ENCODE data around the gene KCNN4. TPM values are rescaled to one million over a fixed set of nuclear protein-coding genes. Genes with fewer than 3 reads are reported as not detected.
A peak's percentile ranks its signal among the peaks of the same experiment; 100 is the strongest.

Gene KCNN4
- total and polyA plus RNA-seq, 11 donors = 0.15 to 3.7 (median 0.63) TPM

DNA sequence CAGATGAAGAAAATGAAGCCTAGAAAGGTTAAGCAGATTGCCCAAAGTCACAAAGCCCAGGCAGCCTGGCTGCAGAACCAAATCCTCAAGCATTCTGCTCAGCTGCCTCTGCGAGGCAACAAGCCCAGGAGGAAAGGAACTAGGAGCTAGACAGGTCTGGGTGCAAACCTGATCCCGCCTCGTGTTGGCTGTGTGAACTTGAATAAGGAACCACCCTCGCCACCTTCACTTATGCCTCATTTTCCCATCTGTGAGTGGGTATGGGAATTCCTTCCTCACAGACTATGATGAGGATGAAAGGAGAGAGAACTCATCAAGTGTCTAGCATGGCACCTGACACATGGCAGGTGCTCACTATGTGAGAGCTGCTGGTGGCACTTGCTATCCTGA lies 32.6 kb downstream of the KCNN4 start:
- intact Hi-C loops (cut with DNase I) = loop anchor here in 2 of 10 donors (5.0 kb wide), 1 partner anchor 34 kb away; the partner anchor contains the start of gene KCNN4 (in 2 of the 2)
- 87 to 100% (median 93%) methylated on average over 1 to 4 of the region's 4 CpGs for WGBS, 4 donors
- DNase-seq = no peak

DNA sequence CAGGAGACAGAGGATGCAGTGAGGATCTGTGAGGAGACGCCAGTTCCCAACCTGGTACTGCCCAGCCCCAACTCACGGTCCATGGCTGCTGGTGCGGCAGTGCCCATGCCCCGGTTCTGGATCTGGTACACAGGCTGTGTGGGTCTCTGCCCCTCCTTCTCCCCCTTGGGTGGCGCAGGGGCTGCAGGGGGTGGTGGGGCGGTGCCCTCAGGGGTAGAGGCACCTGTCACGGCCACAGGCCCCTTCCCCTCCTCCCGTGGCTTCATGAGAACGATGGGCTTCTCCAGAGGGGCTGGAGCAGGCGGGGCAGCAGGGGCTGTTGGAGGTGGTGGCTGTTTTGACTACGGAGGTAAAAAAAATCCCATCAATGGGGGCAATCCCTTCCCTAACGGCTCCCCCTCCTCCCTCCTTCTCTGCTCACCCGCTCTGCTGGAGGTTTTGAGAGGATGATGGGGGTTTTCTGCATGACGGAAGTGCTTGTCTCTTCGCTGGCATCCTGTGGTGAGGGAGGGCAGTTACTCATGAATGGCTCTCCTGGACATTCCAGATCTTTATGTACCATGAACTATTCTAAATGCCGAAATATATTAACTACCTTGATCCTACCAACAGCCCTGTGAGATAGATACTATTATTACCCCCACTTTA lies 33.1 kb downstream of the KCNN4 start:
- WGBS, 4 donors = 85 to 92% (median 86%) methylated on average over 13 to 16 of the region's 16 CpGs

More for the DNA sequence above, 32.6 kb downstream of the KCNN4 start:
- TF ChIP-seq, protein P1, sequence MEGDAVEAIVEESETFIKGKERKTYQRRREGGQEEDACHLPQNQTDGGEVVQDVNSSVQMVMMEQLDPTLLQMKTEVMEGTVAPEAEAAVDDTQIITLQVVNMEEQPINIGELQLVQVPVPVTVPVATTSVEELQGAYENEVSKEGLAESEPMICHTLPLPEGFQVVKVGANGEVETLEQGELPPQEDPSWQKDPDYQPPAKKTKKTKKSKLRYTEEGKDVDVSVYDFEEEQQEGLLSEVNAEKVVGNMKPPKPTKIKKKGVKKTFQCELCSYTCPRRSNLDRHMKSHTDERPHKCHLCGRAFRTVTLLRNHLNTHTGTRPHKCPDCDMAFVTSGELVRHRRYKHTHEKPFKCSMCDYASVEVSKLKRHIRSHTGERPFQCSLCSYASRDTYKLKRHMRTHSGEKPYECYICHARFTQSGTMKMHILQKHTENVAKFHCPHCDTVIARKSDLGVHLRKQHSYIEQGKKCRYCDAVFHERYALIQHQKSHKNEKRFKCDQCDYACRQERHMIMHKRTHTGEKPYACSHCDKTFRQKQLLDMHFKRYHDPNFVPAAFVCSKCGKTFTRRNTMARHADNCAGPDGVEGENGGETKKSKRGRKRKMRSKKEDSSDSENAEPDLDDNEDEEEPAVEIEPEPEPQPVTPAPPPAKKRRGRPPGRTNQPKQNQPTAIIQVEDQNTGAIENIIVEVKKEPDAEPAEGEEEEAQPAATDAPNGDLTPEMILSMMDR (IDR thresholded peaks at IDR 0.05) = no peak
- no peak for TF ChIP-seq POLR2A (IDR thresholded peaks at IDR 0.05)
- Histone ChIP-seq H3K9me3 (no peaks in the 10 kb centered on the region), H3K27me3 (no peaks in the 10 kb centered on the region), H3K4me3 (no peak overlapping the region), H3K4me1 (peaks cover 0 to 36% (median 5%) of the 10 kb centered on the region in 12 donors), H3K27ac (no peak overlapping the region), H3K36me3 (peaks cover 5 to 90% (median 79%) of the 10 kb centered on the region in 9 donors)
- no peak for ATAC-seq

DNA sequence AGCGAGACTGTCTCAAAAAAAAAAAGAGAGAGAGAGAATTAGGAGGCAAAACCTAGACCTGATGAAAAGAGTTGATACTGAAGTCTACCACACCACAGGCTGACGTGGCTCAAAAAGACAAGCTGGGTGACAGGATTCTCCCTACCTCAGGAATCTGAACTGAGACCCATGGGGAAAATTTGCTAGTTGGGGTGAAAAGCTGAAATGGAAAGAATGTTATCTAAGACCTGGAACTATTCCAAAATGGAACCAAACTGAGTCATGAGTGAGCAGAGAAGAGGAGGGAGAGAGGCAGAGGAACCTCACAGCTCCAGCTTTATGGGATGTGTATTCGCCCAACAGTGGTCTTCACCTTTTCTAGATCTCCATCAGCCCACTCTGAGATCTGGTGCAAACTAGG lies 37.7 kb downstream of the KCNN4 start:
- peak overlapping the region in 1 of 12 donors; percentile 8 for H3K27ac ChIP-seq
- no peak overlapping the region for H3K4me3 ChIP-seq
- H3K27me3 ChIP-seq = no peaks in the 10 kb centered on the region
- no peaks in the 10 kb centered on the region for H3K9me3 ChIP-seq
- no peak for DNase-seq
- TF ChIP-seq POLR2A (IDR thresholded peaks at IDR 0.05) = no peak
- TF ChIP-seq, protein P1 (IDR thresholded peaks at IDR 0.05) = no peak
- intact Hi-C loops (cut with DNase I) = no loop called here
- peaks cover 0 to 20% (median 4%) of the 10 kb centered on the region in 12 donors for H3K4me1 ChIP-seq
- H3K36me3 ChIP-seq = peaks cover 5 to 100% (median 95%) of the 10 kb centered on the region in 9 donors
- ATAC-seq = no peak
- 81 to 93% (median 87%) methylated on average over 3 of the region's 3 CpGs for WGBS, 4 donors

More for the DNA sequence above, 33.1 kb downstream of the KCNN4 start:
- peaks cover 0 to 33% (median 1%) of the 10 kb centered on the region in 12 donors for H3K4me1 ChIP-seq
- ATAC-seq (no peak), DNase-seq (no peak)
- no peaks in the 10 kb centered on the region for H3K27me3 ChIP-seq
- H3K9me3 ChIP-seq = no peaks in the 10 kb centered on the region
- intact Hi-C loops (cut with DNase I) = loop anchor here in 2 of 10 donors (5.0 kb wide), 1 partner anchor 35 kb away; the partner anchor contains the start of gene KCNN4 (in 2 of the 2)
- H3K4me3 ChIP-seq = no peak overlapping the region
- TF ChIP-seq, protein P1 (IDR thresholded peaks at IDR 0.05) = no peak
- no peak for TF ChIP-seq POLR2A (IDR thresholded peaks at IDR 0.05)
- no peak overlapping the region for H3K27ac ChIP-seq
- H3K36me3 ChIP-seq = peaks cover 5 to 96% (median 82%) of the 10 kb centered on the region in 9 donors

DNA sequence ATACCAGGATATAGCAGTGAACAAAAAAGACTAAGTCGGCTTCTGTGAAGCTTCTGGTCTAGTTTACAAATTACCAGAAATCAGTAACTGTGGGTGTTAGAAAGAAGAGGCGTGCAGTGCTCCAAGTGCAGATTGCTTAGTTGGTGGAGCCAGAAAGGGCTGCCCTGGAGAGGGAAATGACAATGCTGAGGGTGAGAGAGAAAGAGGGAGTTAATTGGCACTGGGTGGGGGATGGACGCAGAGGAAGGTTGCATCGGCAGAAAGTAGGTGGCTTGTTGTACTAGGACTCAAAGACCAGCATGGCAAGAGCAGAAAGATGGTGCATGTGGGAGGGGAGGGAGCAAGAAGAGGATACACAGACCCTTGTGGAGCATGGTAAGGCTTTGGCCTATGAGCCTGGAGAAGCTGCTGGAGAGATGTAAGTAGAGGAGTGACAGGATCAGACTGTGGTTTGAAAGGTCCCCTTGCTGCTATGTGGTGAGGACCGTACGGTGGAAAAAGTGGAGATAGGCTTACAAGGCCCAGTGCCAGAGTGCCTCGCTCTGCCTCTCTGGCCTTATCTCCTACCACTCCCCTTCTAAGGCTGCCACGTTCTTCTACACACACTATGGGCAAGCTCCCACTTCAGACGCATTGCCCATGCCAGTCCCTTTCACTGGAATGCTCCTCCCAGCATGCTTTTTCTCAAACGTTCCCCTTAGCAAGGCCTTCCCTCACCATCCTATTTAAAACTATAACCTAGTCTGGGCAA lies 39.5 kb downstream of the KCNN4 start:
- peaks cover 3 to 100% (median 95%) of the 10 kb centered on the region in 9 donors for H3K36me3 ChIP-seq
- no peaks in the 10 kb centered on the region for H3K9me3 ChIP-seq
- H3K4me3 ChIP-seq = no peak overlapping the region
- peak; percentile 81 to 90 (median 86) for ATAC-seq
- H3K27me3 ChIP-seq = no peaks in the 10 kb centered on the region
- intact Hi-C loops (cut with DNase I) = no loop called here
- DNase-seq = peak in 4 of 5 donors; percentile 18 to 52 (median 38)
- peaks cover 0 to 20% (median 4%) of the 10 kb centered on the region in 12 donors for H3K4me1 ChIP-seq
- TF ChIP-seq, protein P1 (IDR thresholded peaks at IDR 0.05) = no peak
- no peak for TF ChIP-seq POLR2A (IDR thresholded peaks at IDR 0.05)
- H3K27ac ChIP-seq = peak overlapping the region in 4 of 12 donors; percentile 38 to 63 (median 43)
- WGBS, 4 donors = 63 to 67% (median 65%) methylated on average over 10 of the region's 10 CpGs

Measured in heart left ventricle (tissue), 16 donors.